Measurements from ENCODE around the gene MBP.
"Not testable (repeated sequence)": the region's sequence is repeated elsewhere in the genome, so short reads cannot be mapped to it uniquely, and the experiment has no call there.

The MBP gene

GRCh38 chr18:77004555-77005380 is 127.8 kb downstream of the MBP start:
- DNase-seq (ENCODE audit: low spot score), result no peak

GRCh38 chr18:77003316-77003715 is 129.3 kb downstream of the MBP start:
- no peak for DNase-seq (ENCODE audit: low spot score)

DNA sequence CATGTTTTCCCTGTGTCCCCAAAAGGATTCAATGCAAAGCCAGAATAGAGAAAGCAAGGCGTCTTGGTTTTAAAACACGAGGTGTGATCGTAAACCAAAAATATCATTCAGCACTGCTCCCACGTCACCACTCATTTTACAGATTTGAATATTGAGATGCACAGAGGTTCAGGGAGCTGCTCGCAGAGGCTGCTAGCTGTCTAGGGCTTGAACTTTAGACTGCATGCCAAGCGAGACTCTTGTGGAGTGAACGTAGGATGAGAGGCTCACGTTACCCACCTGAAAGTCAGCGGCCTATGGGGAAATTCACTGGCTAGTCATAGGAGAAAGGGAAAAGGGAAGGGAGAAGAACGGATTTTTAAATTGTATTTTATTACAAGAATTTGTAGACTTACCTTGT is 130.1 kb downstream of the MBP start:
- DNase-seq (ENCODE audit: low spot score), result no peak

- DNase-seq (ENCODE audit: low spot score), result no peak
Measured at GRCh38 chr18:77001979-77002378, 130.6 kb downstream of the MBP start.

DNA sequence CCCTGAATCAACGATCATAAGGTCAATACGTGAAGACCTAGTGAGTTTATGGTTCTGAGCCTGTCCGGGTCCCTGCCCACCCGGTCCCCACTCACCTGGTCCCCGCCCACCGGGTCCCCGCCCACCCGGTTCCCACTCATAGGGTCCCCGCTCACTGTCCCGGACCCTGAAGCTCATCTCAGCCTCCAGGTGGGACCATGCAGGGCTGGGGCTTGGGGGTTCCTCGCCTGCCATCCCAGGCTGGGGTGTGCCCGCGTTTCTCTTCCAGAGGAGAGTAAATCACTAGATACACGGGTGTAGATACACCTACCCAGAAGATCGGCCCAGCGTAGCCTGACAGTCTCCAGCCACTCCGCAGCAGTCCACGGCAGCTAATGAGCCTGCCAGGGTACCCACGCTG is 131.5 kb downstream of the MBP start:
- no peak for DNase-seq (ENCODE audit: low spot score)

GRCh38 chr18:77000527-77000926 is 132.1 kb downstream of the MBP start:
- peak; percentile 86 for DNase-seq (ENCODE audit: low spot score)

GRCh38 chr18:76999077-76999476 is 133.5 kb downstream of the MBP start:
- DNase-seq (ENCODE audit: low spot score), result no peak

GRCh38 chr18:76997951-76998808 is 134.4 kb downstream of the MBP start:
- DNase-seq (ENCODE audit: low spot score), result no peak

GRCh38 chr18:76996429-76996828 is 136.2 kb downstream of the MBP start:
- DNase-seq (ENCODE audit: low spot score), result no peak

- no peak for DNase-seq (ENCODE audit: low spot score)
Measured at GRCh38 chr18:76995896-76996295, 136.7 kb downstream of the MBP start.

- no peak for DNase-seq (ENCODE audit: low spot score)
Measured at GRCh38 chr18:76994086-76994654, 138.4 kb downstream of the MBP start.

DNA sequence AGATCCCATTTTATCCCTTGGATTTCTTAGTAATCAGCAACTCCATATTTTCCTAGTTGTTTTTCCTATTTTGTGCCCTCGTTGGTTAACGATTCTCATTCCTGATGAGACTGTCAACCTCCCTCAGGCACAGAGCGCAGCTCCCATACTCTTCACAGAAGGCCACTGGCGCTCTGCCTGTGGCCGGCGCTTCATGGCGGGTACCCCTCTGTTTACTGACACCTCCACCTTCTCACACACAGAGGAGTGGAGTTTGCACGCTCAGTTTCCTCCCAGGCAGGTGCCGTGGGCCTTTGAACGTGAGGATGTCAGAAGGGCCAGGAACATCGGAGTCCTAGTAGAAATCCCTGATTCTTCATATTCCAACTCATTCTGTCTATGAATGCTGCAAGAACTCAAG is 139.0 kb downstream of the MBP start:
- no peak for DNase-seq (ENCODE audit: low spot score)

DNA sequence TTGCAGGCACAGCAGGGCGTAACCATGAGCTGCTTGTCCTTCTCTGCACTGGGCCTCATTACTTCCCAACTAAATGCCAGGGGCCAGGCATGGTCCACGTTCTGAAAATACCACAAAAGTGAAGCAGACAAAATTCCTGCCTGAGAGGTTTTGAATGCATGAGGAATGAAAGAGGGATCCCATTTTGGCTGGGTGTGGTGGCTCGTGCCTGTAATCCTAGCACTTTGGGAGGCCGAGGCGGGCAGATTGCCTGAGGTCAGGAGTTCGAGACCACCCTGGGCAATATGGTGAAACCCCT is 139.5 kb downstream of the MBP start:
- DNase-seq (ENCODE audit: low spot score), result no peak

GRCh38 chr18:76992226-76993084 is 140.1 kb downstream of the MBP start:
- no peak for DNase-seq (ENCODE audit: low spot score)

DNA sequence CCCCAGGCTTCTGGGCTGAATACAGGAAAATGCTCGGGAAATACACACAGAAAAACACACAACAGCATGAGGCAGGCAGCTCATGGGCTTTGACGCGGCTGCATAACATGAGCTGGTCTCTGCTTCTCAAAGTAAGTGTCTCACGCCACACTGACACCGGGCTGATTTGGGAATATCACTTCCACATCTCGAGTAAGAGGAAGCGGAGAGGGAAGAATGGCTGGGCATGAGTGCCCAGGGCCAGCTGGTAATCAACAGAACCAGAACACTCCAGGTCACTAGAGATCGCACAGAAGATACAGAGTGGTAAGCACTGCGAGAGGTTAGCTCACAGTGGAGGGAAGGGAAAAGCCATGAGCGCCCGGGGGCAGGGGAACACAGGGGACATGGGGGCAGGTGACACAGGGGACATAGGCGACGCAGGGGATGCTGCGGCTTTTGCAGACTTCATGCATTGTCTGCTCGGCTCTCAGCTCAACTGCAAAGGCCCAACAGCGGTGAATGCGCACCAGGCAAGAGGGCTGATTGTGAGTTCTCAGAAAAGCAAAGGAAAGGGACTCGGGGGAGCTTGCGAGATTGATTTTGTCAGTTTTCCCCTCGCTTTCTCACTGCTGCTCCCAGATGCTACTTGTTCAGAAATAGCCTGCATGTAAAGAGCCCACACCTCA is 141.4 kb downstream of the MBP start:
- DNase-seq (ENCODE audit: low spot score), result no peak

GRCh38 chr18:76990343-76991020 is 142.1 kb downstream of the MBP start:
- DNase-seq (ENCODE audit: low spot score), result not testable (repeated sequence)

DNA sequence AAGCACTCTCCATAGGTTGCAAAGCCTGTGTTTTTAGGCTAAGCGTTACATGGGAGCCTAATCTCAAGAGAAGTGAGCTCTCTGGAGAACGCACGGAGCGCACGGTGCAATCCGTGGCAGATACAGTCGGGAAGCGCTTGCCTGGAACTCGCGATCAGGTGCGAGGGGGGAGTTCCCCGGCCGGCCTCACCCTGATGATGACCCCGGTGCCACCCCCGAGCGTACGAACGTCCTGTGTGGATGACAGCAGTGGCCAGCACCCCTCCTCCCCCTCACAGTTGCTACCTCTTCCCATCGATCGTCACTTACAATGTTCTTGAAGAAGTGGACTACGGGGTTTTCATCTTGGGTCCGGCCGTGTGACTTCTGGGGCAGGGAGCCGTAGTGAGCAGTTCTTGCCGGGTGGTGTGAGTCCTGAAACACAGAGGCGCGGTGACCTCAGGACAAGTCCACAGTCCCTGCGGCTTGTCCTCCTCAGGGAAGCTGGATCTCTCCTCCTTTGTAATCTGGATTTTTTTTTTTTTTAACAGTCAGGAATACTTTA is 142.9 kb downstream of the MBP start:
- no peak for DNase-seq (ENCODE audit: low spot score)

- no peak for DNase-seq (ENCODE audit: low spot score)
Measured at GRCh38 chr18:76988827-76989646, 143.5 kb downstream of the MBP start.

DNA sequence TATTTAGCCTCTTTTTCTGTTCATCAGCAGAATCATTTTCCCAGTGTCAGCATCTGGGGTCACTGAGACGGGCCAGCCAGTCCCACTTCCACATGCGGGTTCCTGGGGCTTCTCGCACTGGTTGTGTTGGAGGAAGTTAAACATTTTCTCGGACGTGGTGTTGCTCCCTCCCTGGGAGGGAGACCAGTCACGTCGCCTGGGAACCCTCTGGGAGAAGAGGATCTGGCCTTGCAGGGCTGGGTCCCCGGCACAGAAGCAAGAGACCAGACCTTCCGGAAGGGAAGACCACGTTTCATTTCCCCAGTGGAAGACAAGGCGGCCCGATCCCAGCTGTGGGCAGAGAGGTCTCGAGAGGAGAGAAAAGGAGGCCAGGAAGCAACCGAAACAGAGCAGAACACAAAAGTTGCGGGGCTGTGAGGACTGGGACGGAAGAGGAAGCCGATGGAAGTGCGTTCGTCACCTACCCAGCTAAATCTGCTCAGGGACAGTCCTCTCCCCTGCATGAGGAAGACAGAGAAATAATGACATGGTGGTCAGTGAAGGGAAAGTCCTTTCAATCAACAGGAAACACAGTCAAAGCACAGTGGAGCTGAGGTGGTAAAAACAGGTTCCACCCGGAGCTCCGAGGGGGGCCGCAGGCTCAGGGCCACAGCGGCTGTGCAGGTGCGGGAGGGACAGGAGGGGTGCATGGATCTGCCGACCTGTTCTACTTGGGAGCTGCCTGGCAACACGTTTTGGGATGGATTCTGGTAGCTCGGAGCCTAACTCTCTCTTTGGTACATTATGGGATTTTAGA is 144.4 kb downstream of the MBP start:
- no peak for DNase-seq (ENCODE audit: low spot score)

Data from GM03348 (cell line).